GM21381 (cell line): ENCODE measurements around the gene TXNRD1.

Source experiments
- ATAC-seq: cut with Tn5 transposase; IDR thresholded peaks from one replicate; pipeline ENCODE4 v1.9.1; 2021; ENCODE audit warnings: mild to moderate bottlenecking, moderate library complexity; ENCODE audit not compliant: unreplicated experiment

The TXNRD1 gene

GRCh38 chr12:104347374-104348075, 131.9 kb downstream of the TXNRD1 start:
- ATAC-seq: no peak

GRCh38 chr12:104348283-104348993, 132.9 kb downstream of the TXNRD1 start:
- no peak for ATAC-seq

GRCh38 chr12:104348994-104349494, 133.5 kb downstream of the TXNRD1 start:
- ATAC-seq: no peak

GRCh38 chr12:104350211-104351056, 134.9 kb downstream of the TXNRD1 start:
- no peak for ATAC-seq

GRCh38 chr12:104351057-104351983, 135.7 kb downstream of the TXNRD1 start:
- no peak for ATAC-seq

GRCh38 chr12:104352106-104352713, 136.6 kb downstream of the TXNRD1 start:
- no peak for ATAC-seq

GRCh38 chr12:104353012-104353981, 137.7 kb downstream of the TXNRD1 start:
- ATAC-seq: no peak

- ATAC-seq: no peak
These were observed 138.7 kb downstream of the TXNRD1 start for GRCh38 chr12:104354167-104354867.

GRCh38 chr12:104354868-104355570, 139.4 kb downstream of the TXNRD1 start:
- no peak for ATAC-seq

GRCh38 chr12:104355630-104356029, 140.1 kb downstream of the TXNRD1 start:
- ATAC-seq: no peak

GRCh38 chr12:104356231-104357115, 140.9 kb downstream of the TXNRD1 start:
- no peak for ATAC-seq

GRCh38 chr12:104357421-104357952, 141.9 kb downstream of the TXNRD1 start:
- no peak for ATAC-seq

GRCh38 chr12:104358353-104359003, 142.9 kb downstream of the TXNRD1 start:
- peak; percentile 77 for ATAC-seq

GRCh38 chr12:104359216-104359615, 143.6 kb downstream of the TXNRD1 start:
- no peak for ATAC-seq

GRCh38 chr12:104360157-104360556, 144.6 kb downstream of the TXNRD1 start:
- no peak for ATAC-seq
